COLO668 (cell line): ENCODE data around the gene NDUFA3.

Source experiments
- DNase-seq: peaks from one replicate; lab custom pipeline; 2025; ENCODE audit not compliant: unreplicated experiment; lab: John Stamatoyannopoulos, UW

NDUFA3 gene

GRCh38 chr19:54137699-54138488, 35.2 kb downstream of the NDUFA3 start, which contains the start of gene CNOT3:
Gene CNOT3 (plus strand): TSS chr19:54137762. CDS start chr19:54142979, 5,217 bp downstream.
- peak; percentile 31 for DNase-seq

- DNase-seq, result no peak
Measured at GRCh38 chr19:54138489-54139256, 36.0 kb downstream of the NDUFA3 start.

- no peak for DNase-seq
Measured at GRCh38 chr19:54141356-54141755, 38.7 kb downstream of the NDUFA3 start.

- DNase-seq, result no peak
Measured at GRCh38 chr19:54142166-54142780, 39.6 kb downstream of the NDUFA3 start.

GRCh38 chr19:54145541-54146158, 43.0 kb downstream of the NDUFA3 start:
- DNase-seq, result no peak

- DNase-seq, result no peak
Measured at GRCh38 chr19:54147676-54148075, 45.0 kb downstream of the NDUFA3 start.

- DNase-seq, result no peak
Measured at GRCh38 chr19:54148158-54148557, 45.5 kb downstream of the NDUFA3 start.

GRCh38 chr19:54149021-54149812, 46.6 kb downstream of the NDUFA3 start:
- DNase-seq, result no peak

GRCh38 chr19:54151362-54152035, 48.8 kb downstream of the NDUFA3 start:
- DNase-seq, result no peak

GRCh38 chr19:54152267-54152666, 49.6 kb downstream of the NDUFA3 start:
- DNase-seq, result no peak

GRCh38 chr19:54152878-54153524, 50.3 kb downstream of the NDUFA3 start:
- DNase-seq, result no peak

- DNase-seq, result no peak
Measured at GRCh38 chr19:54153731-54154326, 51.2 kb downstream of the NDUFA3 start.

- DNase-seq, result no peak
Measured at GRCh38 chr19:54154603-54155345, 52.1 kb downstream of the NDUFA3 start.

GRCh38 chr19:54155694-54156093, 53.0 kb downstream of the NDUFA3 start:
- DNase-seq, result no peak

- DNase-seq, result no peak
Measured at GRCh38 chr19:54156490-54156889, 53.8 kb downstream of the NDUFA3 start.

- DNase-seq, result no peak
Measured at GRCh38 chr19:54156953-54157352, 54.3 kb downstream of the NDUFA3 start.
